ENCODE measurements around the gene FGF3.

FGF3 gene

DNA sequence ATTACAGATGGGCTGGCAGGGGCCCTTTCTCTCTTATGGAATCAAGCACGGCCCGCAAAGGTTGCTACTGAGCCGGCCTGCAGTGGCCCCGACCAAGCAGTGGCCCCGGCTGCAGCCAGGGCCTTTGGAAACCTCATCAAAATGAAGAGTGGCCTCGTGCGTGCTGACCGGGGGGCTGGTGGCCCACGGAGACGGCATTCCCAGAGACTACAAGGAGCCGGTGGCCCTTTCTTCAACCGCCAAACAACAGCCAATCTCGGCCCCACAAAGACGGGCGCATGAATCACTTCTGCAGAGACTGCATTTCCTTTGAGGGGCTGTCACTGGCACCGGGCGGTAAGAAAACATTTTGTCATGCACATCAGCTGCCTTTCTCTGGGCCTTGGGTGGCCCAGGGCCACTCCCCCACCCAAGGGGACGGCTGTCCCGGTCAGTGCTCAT, 43.1 kb upstream of the FGF3 start:
- Histone ChIP-seq H3K36me3 (ENCODE audit: insufficient read depth, low read length) (no peaks in the 10 kb centered on the region), H2AFZ (ENCODE audit: low read length, unreplicated experiment) (no peak overlapping the region), H3K4me1 (ENCODE audit: control insufficient read depth, insufficient read depth, low read length, unreplicated experiment) (no peaks in the 10 kb centered on the region), H3K4me3 (ENCODE audit: low read depth, low read length) (no peak overlapping the region), H3K79me2 (ENCODE audit: control insufficient read depth, insufficient read depth, low read length, unreplicated experiment) (no peaks in the 10 kb centered on the region), H3K27ac (ENCODE audit: low read depth, low read length) (no peak overlapping the region), H3K27me3 (ENCODE audit: insufficient read depth, low read length) (peaks cover 41% of the 10 kb centered on the region)

DNA sequence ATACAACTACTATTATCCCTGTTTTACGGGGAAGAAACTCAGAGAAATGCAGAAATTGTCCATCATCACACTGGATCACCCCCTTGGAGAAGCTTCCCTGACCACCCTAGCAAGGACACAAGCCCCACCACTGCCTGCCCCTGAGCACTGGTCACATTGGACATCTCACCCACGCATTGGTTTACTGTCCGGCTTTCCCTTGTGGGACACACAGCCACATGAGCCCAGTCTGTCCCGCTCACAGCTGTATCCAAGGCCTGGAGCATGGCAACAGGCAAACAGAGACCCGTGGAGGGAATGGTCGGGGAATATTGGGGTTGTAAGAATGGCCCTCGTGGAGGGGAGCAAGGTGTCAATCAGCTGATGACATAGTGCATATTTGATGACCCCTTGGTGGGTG, 42.7 kb upstream of the FGF3 start:
- H3K27me3 ChIP-seq (ENCODE audit: insufficient read depth, low read length), result peaks cover 43% of the 10 kb centered on the region
- H3K4me1 ChIP-seq (ENCODE audit: control insufficient read depth, insufficient read depth, low read length, unreplicated experiment), result no peaks in the 10 kb centered on the region
- no peaks in the 10 kb centered on the region for H3K79me2 ChIP-seq (ENCODE audit: control insufficient read depth, insufficient read depth, low read length, unreplicated experiment)
- no peak overlapping the region for H3K27ac ChIP-seq (ENCODE audit: low read depth, low read length)
- H3K4me3 ChIP-seq (ENCODE audit: low read depth, low read length), result no peak overlapping the region
- H2AFZ ChIP-seq (ENCODE audit: low read length, unreplicated experiment), result no peak overlapping the region
- H3K36me3 ChIP-seq (ENCODE audit: insufficient read depth, low read length), result no peaks in the 10 kb centered on the region

DNA sequence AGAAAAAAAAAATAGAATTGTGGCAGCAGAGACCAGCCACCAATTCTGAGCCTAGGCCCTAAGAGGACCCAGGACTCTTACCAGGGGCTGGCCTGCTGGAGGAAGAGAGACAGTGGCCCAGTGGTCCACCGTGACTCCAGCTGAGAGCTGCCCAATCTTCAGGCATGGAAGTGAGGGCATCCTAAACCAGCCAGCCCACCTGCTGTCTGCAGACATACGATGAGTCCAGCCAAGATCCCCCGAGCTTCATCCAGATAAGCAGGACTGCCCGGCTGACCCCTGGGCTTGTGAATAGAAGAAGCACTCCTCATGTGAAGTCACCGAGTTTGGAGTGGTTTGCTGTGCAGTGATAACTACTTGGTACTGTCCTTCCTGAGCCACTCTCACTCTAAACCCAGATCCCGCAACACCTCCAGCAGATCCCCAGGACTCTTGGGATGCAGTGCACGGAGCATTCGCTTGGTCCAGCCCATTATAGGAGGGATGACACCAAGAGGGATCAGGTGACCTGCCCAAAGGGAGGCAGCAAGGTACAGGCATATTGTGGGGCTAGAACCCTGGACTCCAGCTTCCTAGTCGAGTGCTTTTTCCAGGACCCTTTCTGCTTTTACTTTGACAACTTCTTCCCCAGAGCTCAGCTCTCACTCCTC, 41.7 kb upstream of the FGF3 start:
- Histone ChIP-seq H3K4me1 (ENCODE audit: control insufficient read depth, insufficient read depth, low read length, unreplicated experiment) (no peaks in the 10 kb centered on the region), H3K79me2 (ENCODE audit: control insufficient read depth, insufficient read depth, low read length, unreplicated experiment) (no peaks in the 10 kb centered on the region), H3K36me3 (ENCODE audit: insufficient read depth, low read length) (no peaks in the 10 kb centered on the region), H3K27ac (ENCODE audit: low read depth, low read length) (no peak overlapping the region), H2AFZ (ENCODE audit: low read length, unreplicated experiment) (no peak overlapping the region), H3K27me3 (ENCODE audit: insufficient read depth, low read length) (peaks cover 43% of the 10 kb centered on the region), H3K4me3 (ENCODE audit: low read depth, low read length) (no peak overlapping the region)

DNA sequence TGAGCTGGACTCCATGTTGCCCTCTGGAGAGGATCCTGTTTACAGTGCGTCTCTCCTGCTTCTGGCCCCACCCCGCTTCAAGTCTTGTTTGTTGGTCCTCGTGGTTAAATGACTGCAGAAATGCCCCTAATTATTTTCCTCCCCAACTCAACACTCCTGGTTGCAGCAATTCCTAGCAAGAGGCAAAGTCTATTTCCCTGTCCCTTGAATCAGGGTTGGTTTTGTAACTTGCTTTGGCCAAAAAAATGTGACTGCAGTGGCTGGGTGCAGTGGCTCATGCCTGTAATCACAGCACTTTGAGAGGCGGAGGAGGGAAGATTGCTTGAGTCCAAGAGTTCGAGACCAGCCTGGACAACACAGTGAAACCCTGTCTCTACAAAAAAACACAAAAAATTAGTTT, 41.0 kb upstream of the FGF3 start:
- H3K79me2 ChIP-seq (ENCODE audit: control insufficient read depth, insufficient read depth, low read length, unreplicated experiment), result no peaks in the 10 kb centered on the region
- peaks cover 43% of the 10 kb centered on the region for H3K27me3 ChIP-seq (ENCODE audit: insufficient read depth, low read length)
- H3K36me3 ChIP-seq (ENCODE audit: insufficient read depth, low read length), result no peaks in the 10 kb centered on the region
- H2AFZ ChIP-seq (ENCODE audit: low read length, unreplicated experiment), result no peak overlapping the region
- H3K4me3 ChIP-seq (ENCODE audit: low read depth, low read length), result no peak overlapping the region
- H3K4me1 ChIP-seq (ENCODE audit: control insufficient read depth, insufficient read depth, low read length, unreplicated experiment), result no peaks in the 10 kb centered on the region
- no peak overlapping the region for H3K27ac ChIP-seq (ENCODE audit: low read depth, low read length)

DNA sequence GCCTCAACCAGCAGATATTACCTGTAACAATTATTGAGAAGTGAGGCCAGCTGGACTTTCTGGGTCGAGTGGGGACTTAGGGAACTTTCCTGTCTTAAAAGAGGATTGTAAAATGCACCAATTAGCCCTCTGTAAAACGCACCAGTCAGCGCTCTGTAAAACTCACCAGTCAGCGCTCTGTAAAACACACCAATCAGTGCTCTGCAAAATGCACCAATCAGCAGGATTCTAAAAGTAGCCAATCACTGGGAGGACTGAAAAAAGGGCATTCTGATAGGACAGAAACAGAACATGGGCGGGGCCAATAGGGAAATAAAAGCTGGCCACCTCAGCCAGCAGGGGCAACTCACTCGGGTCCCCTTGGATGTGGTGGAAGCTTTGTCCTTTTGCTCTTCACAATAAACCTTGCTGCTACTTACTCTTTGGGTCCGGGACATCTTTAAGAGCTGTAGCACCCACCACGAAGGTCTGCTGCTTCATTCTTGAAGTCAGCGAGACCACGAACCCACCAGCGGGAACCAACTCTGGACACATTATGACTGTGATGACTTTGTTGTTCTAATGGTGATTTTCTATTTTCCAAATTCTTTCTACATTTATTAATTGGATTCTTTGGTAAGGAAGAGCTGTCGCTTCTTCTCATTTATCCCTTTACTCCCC, 40.2 kb upstream of the FGF3 start:
- peaks cover 7% of the 10 kb centered on the region for H3K4me1 ChIP-seq (ENCODE audit: control insufficient read depth, insufficient read depth, low read length, unreplicated experiment)
- no peaks in the 10 kb centered on the region for H3K79me2 ChIP-seq (ENCODE audit: control insufficient read depth, insufficient read depth, low read length, unreplicated experiment)
- H3K36me3 ChIP-seq (ENCODE audit: insufficient read depth, low read length), result no peaks in the 10 kb centered on the region
- H2AFZ ChIP-seq (ENCODE audit: low read length, unreplicated experiment), result no peak overlapping the region
- H3K27ac ChIP-seq (ENCODE audit: low read depth, low read length), result no peak overlapping the region
- no peak overlapping the region for H3K4me3 ChIP-seq (ENCODE audit: low read depth, low read length)
- H3K27me3 ChIP-seq (ENCODE audit: insufficient read depth, low read length), result peaks cover 43% of the 10 kb centered on the region

DNA sequence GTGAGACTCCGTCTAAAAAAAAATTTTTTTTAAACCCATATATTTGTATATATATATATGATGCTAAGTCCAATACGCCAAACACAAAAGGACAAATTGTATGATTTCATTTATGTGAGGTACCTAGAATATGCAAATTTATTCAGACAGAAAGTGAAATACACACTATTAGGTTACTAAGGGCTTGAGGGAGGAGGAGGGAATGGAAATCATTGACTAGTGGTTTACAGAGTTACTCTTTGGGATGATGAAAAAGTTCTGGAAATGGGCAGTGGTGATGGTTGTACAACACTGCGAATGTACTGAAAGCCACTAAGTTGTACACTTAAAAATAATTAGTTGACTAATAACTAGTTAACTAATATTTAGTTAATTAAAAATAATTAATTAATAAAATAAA, 36.2 kb upstream of the FGF3 start:
- Histone ChIP-seq H3K79me2 (ENCODE audit: control insufficient read depth, insufficient read depth, low read length, unreplicated experiment) (no peaks in the 10 kb centered on the region), H2AFZ (ENCODE audit: low read length, unreplicated experiment) (no peak overlapping the region), H3K27ac (ENCODE audit: low read depth, low read length) (no peak overlapping the region), H3K4me1 (ENCODE audit: control insufficient read depth, insufficient read depth, low read length, unreplicated experiment) (peaks cover 7% of the 10 kb centered on the region), H3K36me3 (ENCODE audit: insufficient read depth, low read length) (no peaks in the 10 kb centered on the region), H3K27me3 (ENCODE audit: insufficient read depth, low read length) (peaks cover 48% of the 10 kb centered on the region), H3K4me3 (ENCODE audit: low read depth, low read length) (no peak overlapping the region)

DNA sequence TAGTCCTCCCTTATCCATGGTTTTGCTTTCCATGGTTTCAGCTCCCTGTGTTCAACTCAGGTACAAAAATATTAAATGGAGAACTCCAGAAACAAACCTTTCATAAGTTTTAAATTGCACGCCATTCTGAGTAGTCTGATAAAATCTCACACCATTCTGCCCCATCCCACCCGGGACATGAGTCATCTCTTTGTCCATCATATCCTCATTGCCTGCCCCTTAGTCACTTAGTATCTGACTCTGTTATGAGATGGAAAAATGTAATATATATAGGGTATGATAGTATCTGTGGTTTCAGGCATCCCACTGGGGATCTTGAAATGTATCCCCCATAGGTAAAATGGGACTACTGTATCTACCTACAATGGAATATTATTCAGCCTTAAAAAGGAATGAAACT, 35.5 kb upstream of the FGF3 start:
- H3K4me1 ChIP-seq (ENCODE audit: control insufficient read depth, insufficient read depth, low read length, unreplicated experiment), result peaks cover 7% of the 10 kb centered on the region
- no peak overlapping the region for H3K4me3 ChIP-seq (ENCODE audit: low read depth, low read length)
- no peaks in the 10 kb centered on the region for H3K36me3 ChIP-seq (ENCODE audit: insufficient read depth, low read length)
- H3K79me2 ChIP-seq (ENCODE audit: control insufficient read depth, insufficient read depth, low read length, unreplicated experiment), result no peaks in the 10 kb centered on the region
- peaks cover 47% of the 10 kb centered on the region for H3K27me3 ChIP-seq (ENCODE audit: insufficient read depth, low read length)
- H3K27ac ChIP-seq (ENCODE audit: low read depth, low read length), result peak overlapping the region; percentile 43
- no peak overlapping the region for H2AFZ ChIP-seq (ENCODE audit: low read length, unreplicated experiment)

DNA sequence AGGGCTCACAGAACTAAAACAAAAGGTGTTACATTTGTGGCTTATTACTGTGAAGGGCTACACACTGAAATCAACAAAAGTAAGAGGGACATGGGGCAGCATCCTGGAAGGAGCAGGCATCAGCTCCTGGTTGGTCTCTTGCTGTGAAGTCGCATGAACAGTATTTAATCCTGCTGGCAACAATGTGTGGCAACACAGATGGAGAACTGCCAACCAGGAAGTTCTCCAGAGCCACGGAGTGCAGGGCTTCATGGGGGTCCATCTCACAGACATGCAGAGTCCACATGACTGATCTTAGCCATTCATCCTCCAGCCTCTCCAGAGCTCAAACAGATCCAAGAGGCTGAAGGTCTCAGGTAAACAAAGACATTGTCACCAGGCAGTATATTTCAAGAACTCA, 32.8 kb upstream of the FGF3 start:
- Histone ChIP-seq H3K27ac (ENCODE audit: low read depth, low read length) (no peak overlapping the region), H3K79me2 (ENCODE audit: control insufficient read depth, insufficient read depth, low read length, unreplicated experiment) (no peaks in the 10 kb centered on the region), H3K4me3 (ENCODE audit: low read depth, low read length) (no peak overlapping the region), H3K27me3 (ENCODE audit: insufficient read depth, low read length) (peaks cover 39% of the 10 kb centered on the region), H3K36me3 (ENCODE audit: insufficient read depth, low read length) (no peaks in the 10 kb centered on the region), H3K4me1 (ENCODE audit: control insufficient read depth, insufficient read depth, low read length, unreplicated experiment) (peaks cover 7% of the 10 kb centered on the region), H2AFZ (ENCODE audit: low read length, unreplicated experiment) (no peak overlapping the region)

DNA sequence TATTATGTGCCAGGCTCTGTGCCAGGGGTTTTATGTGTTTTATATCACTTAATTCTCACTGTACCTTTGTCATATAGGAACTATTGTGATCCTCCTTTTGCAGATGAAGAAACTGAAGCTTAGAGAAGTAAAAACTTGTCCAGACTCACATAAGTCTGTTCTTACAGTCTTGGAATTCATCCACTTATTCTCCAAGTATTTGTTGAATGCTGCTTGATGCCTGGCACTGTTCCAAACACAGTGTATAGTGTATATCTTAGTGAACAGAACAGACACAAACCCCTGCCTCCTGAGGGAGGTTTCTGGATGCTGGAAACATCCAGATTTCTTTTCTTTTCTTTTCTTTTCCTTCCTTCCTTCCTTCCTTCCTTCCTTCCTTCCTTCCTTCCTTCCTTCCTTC, 29.0 kb upstream of the FGF3 start:
- Histone ChIP-seq H2AFZ (ENCODE audit: low read length, unreplicated experiment) (no peak overlapping the region), H3K36me3 (ENCODE audit: insufficient read depth, low read length) (no peaks in the 10 kb centered on the region), H3K4me3 (ENCODE audit: low read depth, low read length) (no peak overlapping the region), H3K27me3 (ENCODE audit: insufficient read depth, low read length) (peaks cover 49% of the 10 kb centered on the region), H3K27ac (ENCODE audit: low read depth, low read length) (no peak overlapping the region), H3K79me2 (ENCODE audit: control insufficient read depth, insufficient read depth, low read length, unreplicated experiment) (no peaks in the 10 kb centered on the region), H3K4me1 (ENCODE audit: control insufficient read depth, insufficient read depth, low read length, unreplicated experiment) (no peaks in the 10 kb centered on the region)

DNA sequence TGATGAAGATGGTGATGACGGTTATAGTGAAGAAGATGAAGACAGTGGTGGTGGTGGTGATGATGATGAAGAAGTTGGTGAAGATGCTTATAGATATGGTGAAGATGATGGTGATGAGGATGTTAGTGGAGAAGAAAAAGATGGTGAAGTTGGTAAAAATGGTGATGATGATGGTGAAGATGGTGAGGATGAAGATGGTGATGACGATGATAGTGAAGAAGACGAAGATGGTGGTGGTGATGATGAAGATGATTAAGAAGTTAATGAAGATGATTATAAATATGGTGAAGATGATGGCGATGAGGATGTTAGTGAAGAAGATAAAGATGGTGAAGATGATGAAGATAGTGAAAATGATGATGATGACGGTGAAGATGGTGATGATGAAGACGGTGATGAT, 25.2 kb upstream of the FGF3 start:
- no peaks in the 10 kb centered on the region for H3K36me3 ChIP-seq (ENCODE audit: insufficient read depth, low read length)

DNA sequence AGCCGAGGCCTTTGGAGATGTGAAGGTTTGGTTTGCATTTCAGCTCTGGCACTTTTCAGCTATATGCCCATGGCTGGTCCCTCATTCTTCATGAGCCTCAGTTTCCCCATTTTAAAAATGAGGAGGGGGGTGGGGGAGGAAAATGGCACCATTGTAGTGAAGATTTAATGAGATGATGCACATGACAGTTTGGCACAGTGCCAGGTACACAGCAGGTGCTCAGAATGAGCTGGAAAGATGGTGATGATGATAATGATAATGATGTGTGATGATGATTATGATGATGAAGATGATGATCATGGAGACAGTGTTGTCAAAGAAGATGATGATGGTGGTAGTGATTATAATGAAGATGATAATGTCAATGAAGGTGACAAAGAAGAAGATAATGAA, 24.3 kb upstream of the FGF3 start:
- Histone ChIP-seq H3K36me3 (ENCODE audit: insufficient read depth, low read length) (no peaks in the 10 kb centered on the region), H3K79me2 (ENCODE audit: control insufficient read depth, insufficient read depth, low read length, unreplicated experiment) (no peaks in the 10 kb centered on the region), H3K27ac (ENCODE audit: low read depth, low read length) (no peak overlapping the region), H3K4me1 (ENCODE audit: control insufficient read depth, insufficient read depth, low read length, unreplicated experiment) (no peaks in the 10 kb centered on the region), H3K4me3 (ENCODE audit: low read depth, low read length) (no peak overlapping the region), H2AFZ (ENCODE audit: low read length, unreplicated experiment) (no peak overlapping the region), H3K27me3 (ENCODE audit: insufficient read depth, low read length) (peaks cover 30% of the 10 kb centered on the region)

More for the DNA sequence above, 25.2 kb upstream of the FGF3 start:
- H2AFZ ChIP-seq (ENCODE audit: low read length, unreplicated experiment), result no peak overlapping the region
- H3K27me3 ChIP-seq (ENCODE audit: insufficient read depth, low read length), result peaks cover 37% of the 10 kb centered on the region
- H3K4me1 ChIP-seq (ENCODE audit: control insufficient read depth, insufficient read depth, low read length, unreplicated experiment), result no peaks in the 10 kb centered on the region
- H3K79me2 ChIP-seq (ENCODE audit: control insufficient read depth, insufficient read depth, low read length, unreplicated experiment), result no peaks in the 10 kb centered on the region
- H3K27ac ChIP-seq (ENCODE audit: low read depth, low read length), result no peak overlapping the region
- no peak overlapping the region for H3K4me3 ChIP-seq (ENCODE audit: low read depth, low read length)
